ENCODE data around the gene SLC39A3. TPM values are rescaled to one million over a fixed set of nuclear protein-coding genes. Genes with fewer than 3 reads are reported as not detected.
"Not testable (repeated sequence)": the region's sequence is repeated elsewhere in the genome, so short reads cannot be mapped to it uniquely, and the experiment has no call there.

The SLC39A3 gene
- total RNA-seq, 1 experiment from 2014 or later: 39.1 TPM

- H3K4me2 ChIP-seq (ENCODE audit: low read length); POLR2A ChIA-PET; ATAC-seq; BruUV-seq (replicated peaks); CTCF ChIA-PET; H3K9me2 ChIP-seq (ENCODE audit: insufficient read depth); H3K4me3 ChIP-seq (replicated peaks in 1 of 2; ENCODE audit: low read depth in 1 of 2, low read length in 2 of 2); H3K79me2 ChIP-seq (ENCODE audit: insufficient read depth, low read length); H3K4me1 ChIP-seq (ENCODE audit: control insufficient read depth in 1 of 2, insufficient read depth in 2 of 2, low read length in 2 of 2); H3K27ac ChIP-seq (ENCODE audit: low read depth, low read length); H3K9ac ChIP-seq (ENCODE audit: low read length); H2AFZ ChIP-seq (ENCODE audit: low read depth, low read length, poor library complexity, severe bottlenecking); intact Hi-C loops (cut with micrococcal nuclease); DNase-seq (ENCODE audit: low read depth, low spot score); H4K20me1 ChIP-seq (ENCODE audit: insufficient read depth); RAD21 ChIA-PET (ENCODE audit: low non-redundant PET in 1 of 2, low total read pairs in 2 of 2, uncharacterized antibody in 2 of 2, unreplicated experiment in 2 of 2); H3K27me3 ChIP-seq (ENCODE audit: insufficient read depth, low read length); H3K36me3 ChIP-seq (ENCODE audit: control insufficient read depth in 1 of 2, insufficient read depth in 2 of 2, low read length in 2 of 2): not testable (repeated sequence)
- H3K9me3 ChIP-seq (ENCODE audit: control insufficient read depth in 1 of 2, insufficient read depth in 1 of 2, low read depth in 1 of 2, low read length in 2 of 2): peaks cover 10 to 11% of the 10 kb centered on the region in 2 experiments; a peak in 3 of 4 replicates
Measured at GRCh38 chr19:2713170-2713569, 26.6 kb downstream of the SLC39A3 start.

DNA sequence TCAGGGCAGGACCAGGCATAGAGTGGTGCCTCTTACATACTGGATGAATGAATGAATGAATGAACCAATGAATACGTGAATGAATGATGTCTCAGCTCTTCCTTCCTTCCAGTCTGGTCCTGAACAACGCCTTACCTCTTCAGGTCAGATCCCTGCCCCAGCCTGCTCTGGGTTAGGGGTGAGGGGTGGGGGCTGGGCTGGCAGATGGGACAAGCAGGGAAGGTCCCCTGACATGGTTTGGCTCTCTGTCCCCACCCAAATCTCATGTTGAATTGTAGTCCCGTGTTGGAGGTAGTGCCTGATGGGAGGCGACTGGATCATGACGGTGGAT, 28.0 kb downstream of the SLC39A3 start:
- Histone ChIP-seq H3K79me2 (ENCODE audit: insufficient read depth, low read length) (no peaks in the 10 kb centered on the region), H4K20me1 (ENCODE audit: insufficient read depth) (no peaks in the 10 kb centered on the region), H3K27ac (ENCODE audit: low read depth, low read length) (no peak overlapping the region), H3K4me3 (replicated peaks in 1 of 2; ENCODE audit: low read depth in 1 of 2, low read length in 2 of 2) (no peak overlapping the region), H2AFZ (ENCODE audit: low read depth, low read length, poor library complexity, severe bottlenecking) (no peak overlapping the region), H3K4me2 (ENCODE audit: low read length) (no peak overlapping the region), H3K9me2 (ENCODE audit: insufficient read depth) (no peaks in the 10 kb centered on the region), H3K9ac (ENCODE audit: low read length) (no peak overlapping the region), H3K4me1 (ENCODE audit: control insufficient read depth in 1 of 2, insufficient read depth in 2 of 2, low read length in 2 of 2) (no peaks in the 10 kb centered on the region), H3K9me3 (ENCODE audit: control insufficient read depth in 1 of 2, insufficient read depth in 1 of 2, low read depth in 1 of 2, low read length in 2 of 2) (peaks cover 10 to 11% of the 10 kb centered on the region in 2 experiments; a peak in 3 of 4 replicates), H3K36me3 (ENCODE audit: control insufficient read depth in 1 of 2, insufficient read depth in 2 of 2, low read length in 2 of 2) (peaks cover 0 to 5% of the 10 kb centered on the region in 2 experiments; a peak in 2 of 4 replicates), H3K27me3 (ENCODE audit: insufficient read depth, low read length) (no peaks in the 10 kb centered on the region)
- ATAC-seq (no peak), DNase-seq (ENCODE audit: low read depth, low spot score) (no peak)
- no TSS peak for BruUV-seq (replicated peaks)
- ChIA-PET RAD21 (ENCODE audit: low non-redundant PET in 1 of 2, low total read pairs in 2 of 2, uncharacterized antibody in 2 of 2, unreplicated experiment in 2 of 2) (no interaction called here), POLR2A (no interaction called here), CTCF (no interaction called here)
- TF ChIP-seq, protein P1, sequence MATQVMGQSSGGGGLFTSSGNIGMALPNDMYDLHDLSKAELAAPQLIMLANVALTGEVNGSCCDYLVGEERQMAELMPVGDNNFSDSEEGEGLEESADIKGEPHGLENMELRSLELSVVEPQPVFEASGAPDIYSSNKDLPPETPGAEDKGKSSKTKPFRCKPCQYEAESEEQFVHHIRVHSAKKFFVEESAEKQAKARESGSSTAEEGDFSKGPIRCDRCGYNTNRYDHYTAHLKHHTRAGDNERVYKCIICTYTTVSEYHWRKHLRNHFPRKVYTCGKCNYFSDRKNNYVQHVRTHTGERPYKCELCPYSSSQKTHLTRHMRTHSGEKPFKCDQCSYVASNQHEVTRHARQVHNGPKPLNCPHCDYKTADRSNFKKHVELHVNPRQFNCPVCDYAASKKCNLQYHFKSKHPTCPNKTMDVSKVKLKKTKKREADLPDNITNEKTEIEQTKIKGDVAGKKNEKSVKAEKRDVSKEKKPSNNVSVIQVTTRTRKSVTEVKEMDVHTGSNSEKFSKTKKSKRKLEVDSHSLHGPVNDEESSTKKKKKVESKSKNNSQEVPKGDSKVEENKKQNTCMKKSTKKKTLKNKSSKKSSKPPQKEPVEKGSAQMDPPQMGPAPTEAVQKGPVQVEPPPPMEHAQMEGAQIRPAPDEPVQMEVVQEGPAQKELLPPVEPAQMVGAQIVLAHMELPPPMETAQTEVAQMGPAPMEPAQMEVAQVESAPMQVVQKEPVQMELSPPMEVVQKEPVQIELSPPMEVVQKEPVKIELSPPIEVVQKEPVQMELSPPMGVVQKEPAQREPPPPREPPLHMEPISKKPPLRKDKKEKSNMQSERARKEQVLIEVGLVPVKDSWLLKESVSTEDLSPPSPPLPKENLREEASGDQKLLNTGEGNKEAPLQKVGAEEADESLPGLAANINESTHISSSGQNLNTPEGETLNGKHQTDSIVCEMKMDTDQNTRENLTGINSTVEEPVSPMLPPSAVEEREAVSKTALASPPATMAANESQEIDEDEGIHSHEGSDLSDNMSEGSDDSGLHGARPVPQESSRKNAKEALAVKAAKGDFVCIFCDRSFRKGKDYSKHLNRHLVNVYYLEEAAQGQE (IDR thresholded peaks at IDR 0.05; ENCODE audit: low read depth): no peak
- intact Hi-C loops (cut with micrococcal nuclease): no loop called here

Measured in HCT116 (cell line).